ENCODE measurements around the gene NEURL1B.

Gene NEURL1B

DNA sequence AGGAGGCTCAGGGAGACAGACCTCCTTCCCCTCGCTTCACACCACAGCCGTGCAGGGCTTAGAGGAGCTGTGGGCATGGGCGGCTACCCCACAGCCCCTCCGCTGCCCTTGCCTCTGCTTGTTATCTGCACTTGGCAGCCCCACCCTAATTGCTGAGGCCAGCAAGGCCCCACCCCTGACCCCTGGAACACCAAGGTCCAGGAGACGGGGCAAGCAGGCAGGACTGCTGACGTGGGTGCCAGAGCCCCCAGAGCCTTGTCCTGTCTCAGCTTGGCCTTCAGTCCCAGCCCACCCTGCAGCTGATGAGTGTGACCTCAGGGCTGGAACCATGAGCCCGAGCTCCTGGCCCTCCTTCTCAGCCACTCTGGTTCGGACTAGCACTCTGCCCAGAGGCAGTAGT, 29.1 kb upstream of the NEURL1B start:
- Histone ChIP-seq H3K9me3 (ENCODE audit: insufficient read depth, low read depth, low read length) (no peaks in the 10 kb centered on the region), H3K27ac (ENCODE audit: low read length) (no peak overlapping the region), H3K27me3 (ENCODE audit: insufficient read depth, low read length) (no peaks in the 10 kb centered on the region), H3K36me3 (ENCODE audit: insufficient read depth, low read depth, low read length) (no peaks in the 10 kb centered on the region), H3K4me1 (ENCODE audit: insufficient read depth, low read length) (no peaks in the 10 kb centered on the region), H3K4me3 (ENCODE audit: low read length) (no peak overlapping the region), H3K9ac (ENCODE audit: low read depth, low read length) (no peak overlapping the region)

DNA sequence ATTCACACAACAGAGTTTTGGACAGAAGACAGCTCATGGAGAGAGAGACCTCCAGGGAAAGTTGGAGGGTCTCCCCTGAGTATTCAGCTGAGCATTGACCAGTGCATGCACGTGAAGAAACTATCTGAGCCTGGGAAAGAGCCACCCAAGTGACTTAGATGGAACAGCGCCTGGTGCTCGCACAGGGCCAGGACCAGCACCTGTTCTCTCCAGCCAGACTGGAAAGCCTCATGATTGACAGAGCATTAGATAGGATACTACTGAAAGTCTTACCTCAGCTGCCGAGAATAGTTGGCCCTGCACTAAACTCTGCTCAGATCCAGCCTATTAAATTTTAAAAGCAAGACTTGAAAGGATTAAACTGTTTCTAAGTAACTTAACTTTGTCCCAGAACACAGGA, 28.3 kb upstream of the NEURL1B start:
- no peak overlapping the region for H3K9ac ChIP-seq (ENCODE audit: low read depth, low read length)
- no peaks in the 10 kb centered on the region for H3K36me3 ChIP-seq (ENCODE audit: insufficient read depth, low read depth, low read length)
- H3K27me3 ChIP-seq (ENCODE audit: insufficient read depth, low read length): no peaks in the 10 kb centered on the region
- no peaks in the 10 kb centered on the region for H3K9me3 ChIP-seq (ENCODE audit: insufficient read depth, low read depth, low read length)
- H3K4me1 ChIP-seq (ENCODE audit: insufficient read depth, low read length): no peaks in the 10 kb centered on the region
- no peak overlapping the region for H3K4me3 ChIP-seq (ENCODE audit: low read length)
- no peak overlapping the region for H3K27ac ChIP-seq (ENCODE audit: low read length)

DNA sequence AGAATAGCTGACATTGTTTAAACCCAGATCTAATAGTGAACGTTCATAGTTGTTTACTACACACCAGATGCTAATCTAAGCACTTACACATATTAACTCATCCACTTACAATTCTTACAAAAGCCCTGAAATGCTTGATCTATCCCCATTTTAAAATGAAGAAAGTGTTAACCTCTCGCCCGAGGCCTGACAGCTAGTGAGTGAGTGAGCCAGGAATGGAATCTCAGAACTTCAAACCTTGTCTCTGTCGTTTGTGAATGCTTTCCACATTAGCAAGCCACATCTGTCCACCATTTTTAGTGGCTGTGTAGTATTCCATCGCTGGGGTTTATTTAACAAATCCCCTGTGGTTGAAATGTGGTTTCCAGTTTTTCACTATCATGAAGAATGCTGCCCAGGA, 24.9 kb upstream of the NEURL1B start:
- Histone ChIP-seq H3K36me3 (ENCODE audit: insufficient read depth, low read depth, low read length) (no peaks in the 10 kb centered on the region), H3K27ac (ENCODE audit: low read length) (no peak overlapping the region), H3K9me3 (ENCODE audit: insufficient read depth, low read depth, low read length) (no peaks in the 10 kb centered on the region), H3K9ac (ENCODE audit: low read depth, low read length) (no peak overlapping the region), H3K27me3 (ENCODE audit: insufficient read depth, low read length) (no peaks in the 10 kb centered on the region), H3K4me3 (ENCODE audit: low read length) (no peak overlapping the region), H3K4me1 (ENCODE audit: insufficient read depth, low read length) (no peaks in the 10 kb centered on the region)

DNA sequence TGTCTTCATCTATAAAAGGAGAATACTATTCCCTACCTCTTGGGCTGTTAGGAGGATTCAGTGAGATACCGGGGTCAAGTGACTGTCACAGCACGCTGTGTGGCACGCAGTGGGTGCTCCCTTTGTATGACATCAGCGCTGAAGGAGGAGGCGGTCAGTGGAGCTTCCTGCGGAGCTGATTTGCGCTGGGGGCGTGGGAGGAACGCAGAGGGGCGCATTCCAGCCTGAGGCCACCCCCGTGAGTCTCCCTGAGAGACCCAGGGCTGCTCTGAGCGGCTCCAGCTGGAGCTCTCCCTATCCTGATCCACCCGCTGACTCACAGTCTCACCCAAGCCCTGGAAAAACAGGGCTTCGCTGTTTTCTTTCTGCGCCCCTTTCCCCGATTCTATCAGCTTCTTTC, 24.3 kb upstream of the NEURL1B start:
- no peaks in the 10 kb centered on the region for H3K36me3 ChIP-seq (ENCODE audit: insufficient read depth, low read depth, low read length)
- H3K27ac ChIP-seq (ENCODE audit: low read length): no peak overlapping the region
- no peaks in the 10 kb centered on the region for H3K4me1 ChIP-seq (ENCODE audit: insufficient read depth, low read length)
- no peak overlapping the region for H3K4me3 ChIP-seq (ENCODE audit: low read length)
- H3K9me3 ChIP-seq (ENCODE audit: insufficient read depth, low read depth, low read length): no peaks in the 10 kb centered on the region
- H3K9ac ChIP-seq (ENCODE audit: low read depth, low read length): no peak overlapping the region
- H3K27me3 ChIP-seq (ENCODE audit: insufficient read depth, low read length): no peaks in the 10 kb centered on the region

DNA sequence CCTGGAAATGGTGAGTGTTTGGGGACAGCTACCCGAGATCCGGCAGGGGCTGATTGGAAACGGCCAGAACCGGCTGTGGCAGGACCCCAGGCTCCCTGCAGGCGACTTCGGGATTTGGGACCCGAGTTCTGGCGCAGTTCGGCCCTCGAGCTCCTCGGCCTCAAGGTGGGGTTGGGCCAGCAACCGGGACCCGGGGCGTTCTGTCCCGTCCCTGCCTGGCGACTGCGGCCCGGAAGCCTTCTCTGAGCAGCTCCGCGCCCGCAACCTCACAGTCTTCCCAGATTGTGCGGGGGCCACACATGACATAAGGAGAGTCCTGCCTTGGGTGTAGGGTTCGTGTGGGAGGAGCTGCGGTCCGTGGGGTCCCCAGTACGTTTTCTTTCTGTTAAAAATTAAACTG, 23.2 kb upstream of the NEURL1B start:
- no peak overlapping the region for H3K9ac ChIP-seq (ENCODE audit: low read depth, low read length)
- no peak overlapping the region for H3K27ac ChIP-seq (ENCODE audit: low read length)
- H3K36me3 ChIP-seq (ENCODE audit: insufficient read depth, low read depth, low read length): no peaks in the 10 kb centered on the region
- no peak overlapping the region for H3K4me3 ChIP-seq (ENCODE audit: low read length)
- no peaks in the 10 kb centered on the region for H3K27me3 ChIP-seq (ENCODE audit: insufficient read depth, low read length)
- H3K9me3 ChIP-seq (ENCODE audit: insufficient read depth, low read depth, low read length): no peaks in the 10 kb centered on the region
- peaks cover 5% of the 10 kb centered on the region; the same call in 1 of the 2 replicates for H3K4me1 ChIP-seq (ENCODE audit: insufficient read depth, low read length)

DNA sequence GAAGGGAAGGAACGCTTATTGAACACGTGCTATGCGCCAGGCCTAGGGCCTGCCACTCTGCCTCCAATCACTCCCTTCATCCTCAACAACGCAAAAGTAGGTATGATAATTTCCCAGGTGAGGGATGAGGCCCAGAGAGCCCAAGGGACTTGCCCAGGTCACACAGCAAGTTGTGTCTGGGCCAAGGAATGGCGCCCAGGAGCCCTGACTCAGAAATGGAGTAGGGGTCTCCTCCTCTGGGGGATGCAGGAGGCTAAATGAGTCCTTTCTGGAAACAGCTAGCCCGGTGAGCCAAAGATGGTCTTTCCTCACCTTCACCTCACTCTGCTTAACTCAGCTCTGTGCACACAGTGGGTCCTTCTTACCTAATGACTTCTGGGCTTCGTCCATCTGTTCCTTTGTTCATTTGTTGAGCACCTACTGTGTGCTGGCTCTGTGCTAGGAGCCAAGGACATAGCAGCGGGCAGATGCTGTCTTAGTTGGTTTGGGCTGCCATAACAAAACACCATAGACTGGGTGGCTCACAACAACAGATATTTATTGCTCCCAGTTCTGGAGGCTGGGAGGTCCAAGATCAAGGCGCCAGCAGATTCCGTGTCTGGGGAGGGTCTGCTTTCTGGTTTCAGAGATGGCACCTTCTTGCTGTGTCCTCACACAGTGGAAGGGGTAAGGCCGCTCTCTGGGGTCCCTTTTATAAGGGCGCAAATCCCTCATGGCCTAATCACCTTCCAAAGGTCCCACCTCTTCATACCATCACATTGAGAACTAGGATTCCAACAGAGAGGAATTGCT, 22.3 kb upstream of the NEURL1B start:
- no peak overlapping the region for H3K27ac ChIP-seq (ENCODE audit: low read length)
- H3K36me3 ChIP-seq (ENCODE audit: insufficient read depth, low read depth, low read length): no peaks in the 10 kb centered on the region
- H3K4me3 ChIP-seq (ENCODE audit: low read length): no peak overlapping the region
- H3K27me3 ChIP-seq (ENCODE audit: insufficient read depth, low read length): no peaks in the 10 kb centered on the region
- H3K4me1 ChIP-seq (ENCODE audit: insufficient read depth, low read length): peaks cover 5% of the 10 kb centered on the region; the same call in 1 of the 2 replicates
- H3K9ac ChIP-seq (ENCODE audit: low read depth, low read length): no peak overlapping the region
- no peaks in the 10 kb centered on the region for H3K9me3 ChIP-seq (ENCODE audit: insufficient read depth, low read depth, low read length)

DNA sequence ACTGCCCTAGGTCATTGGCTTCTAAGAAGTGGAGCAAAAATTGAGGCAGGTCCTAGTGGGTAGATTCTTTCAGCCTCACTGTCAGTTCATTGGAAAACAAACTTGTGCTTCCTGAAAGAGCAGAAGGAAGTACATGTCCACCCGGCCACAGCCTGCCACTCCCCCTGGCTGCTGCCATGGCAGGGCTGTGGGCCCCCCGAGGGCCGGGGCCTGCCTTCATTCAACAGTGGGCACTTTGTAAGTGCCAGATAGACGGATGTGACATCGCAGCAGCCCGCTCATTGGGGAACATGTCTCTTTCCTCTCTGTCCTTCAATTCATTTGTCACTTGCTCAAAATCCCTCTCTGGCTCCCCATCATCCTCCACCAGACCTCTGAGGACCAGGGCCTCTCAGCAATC, 20.6 kb upstream of the NEURL1B start:
- no peak overlapping the region for H3K4me3 ChIP-seq (ENCODE audit: low read length)
- no peaks in the 10 kb centered on the region for H3K27me3 ChIP-seq (ENCODE audit: insufficient read depth, low read length)
- H3K9me3 ChIP-seq (ENCODE audit: insufficient read depth, low read depth, low read length): no peaks in the 10 kb centered on the region
- H3K9ac ChIP-seq (ENCODE audit: low read depth, low read length): no peak overlapping the region
- H3K4me1 ChIP-seq (ENCODE audit: insufficient read depth, low read length): peaks cover 5% of the 10 kb centered on the region; the same call in 1 of the 2 replicates
- H3K36me3 ChIP-seq (ENCODE audit: insufficient read depth, low read depth, low read length): no peaks in the 10 kb centered on the region
- H3K27ac ChIP-seq (ENCODE audit: low read length): no peak overlapping the region

DNA sequence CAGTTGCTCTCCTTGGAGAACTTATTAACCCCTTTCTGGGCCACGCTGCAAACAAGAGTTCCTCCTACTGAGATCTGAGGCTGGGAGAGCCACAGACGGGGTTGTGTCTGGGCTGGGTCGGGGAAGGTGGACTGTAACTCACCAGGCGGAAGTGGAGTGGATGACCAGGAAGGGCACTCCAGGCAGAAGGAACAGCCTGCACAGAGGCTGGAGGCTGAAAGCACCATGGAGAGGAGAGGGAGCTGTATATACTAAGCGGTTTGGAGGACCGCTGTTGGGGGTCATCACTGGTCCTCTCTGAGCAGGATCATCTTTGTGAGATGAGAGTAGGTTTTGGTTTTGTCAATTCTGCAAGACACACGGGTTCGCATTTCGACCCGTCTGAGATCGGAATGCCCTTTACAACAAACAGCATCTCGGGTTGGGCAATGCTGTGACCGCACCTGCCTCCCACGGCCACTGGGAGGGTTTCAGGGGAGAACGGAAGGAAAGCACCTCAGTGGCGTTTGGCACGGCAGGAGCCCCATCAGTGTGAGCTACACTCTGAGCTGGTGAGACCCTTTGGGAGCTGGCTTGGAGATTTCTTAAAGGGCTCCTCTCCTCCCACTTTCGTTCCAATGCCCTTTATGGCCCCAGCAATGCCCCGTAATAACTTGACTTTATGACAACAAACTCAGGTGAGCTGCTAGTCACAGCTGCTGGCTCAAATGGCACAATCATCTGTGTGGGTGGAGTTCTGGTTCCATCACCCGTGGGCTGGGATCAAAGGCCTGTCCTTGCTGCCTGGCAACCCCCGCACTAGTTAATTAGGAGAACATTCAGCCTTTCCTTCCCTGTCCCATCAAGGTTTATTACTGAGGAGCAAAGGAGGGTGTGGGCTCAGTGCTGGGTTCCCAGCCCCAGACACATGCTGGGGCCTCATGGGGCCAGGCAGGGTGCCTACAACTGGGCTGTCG, 18.7 kb upstream of the NEURL1B start:
- H3K4me3 ChIP-seq (ENCODE audit: low read length): no peak overlapping the region
- no peaks in the 10 kb centered on the region for H3K36me3 ChIP-seq (ENCODE audit: insufficient read depth, low read depth, low read length)
- no peak overlapping the region for H3K9ac ChIP-seq (ENCODE audit: low read depth, low read length)
- no peak overlapping the region for H3K27ac ChIP-seq (ENCODE audit: low read length)
- no peaks in the 10 kb centered on the region for H3K27me3 ChIP-seq (ENCODE audit: insufficient read depth, low read length)
- H3K9me3 ChIP-seq (ENCODE audit: insufficient read depth, low read depth, low read length): no peaks in the 10 kb centered on the region
- H3K4me1 ChIP-seq (ENCODE audit: insufficient read depth, low read length): peaks cover 16% of the 10 kb centered on the region

DNA sequence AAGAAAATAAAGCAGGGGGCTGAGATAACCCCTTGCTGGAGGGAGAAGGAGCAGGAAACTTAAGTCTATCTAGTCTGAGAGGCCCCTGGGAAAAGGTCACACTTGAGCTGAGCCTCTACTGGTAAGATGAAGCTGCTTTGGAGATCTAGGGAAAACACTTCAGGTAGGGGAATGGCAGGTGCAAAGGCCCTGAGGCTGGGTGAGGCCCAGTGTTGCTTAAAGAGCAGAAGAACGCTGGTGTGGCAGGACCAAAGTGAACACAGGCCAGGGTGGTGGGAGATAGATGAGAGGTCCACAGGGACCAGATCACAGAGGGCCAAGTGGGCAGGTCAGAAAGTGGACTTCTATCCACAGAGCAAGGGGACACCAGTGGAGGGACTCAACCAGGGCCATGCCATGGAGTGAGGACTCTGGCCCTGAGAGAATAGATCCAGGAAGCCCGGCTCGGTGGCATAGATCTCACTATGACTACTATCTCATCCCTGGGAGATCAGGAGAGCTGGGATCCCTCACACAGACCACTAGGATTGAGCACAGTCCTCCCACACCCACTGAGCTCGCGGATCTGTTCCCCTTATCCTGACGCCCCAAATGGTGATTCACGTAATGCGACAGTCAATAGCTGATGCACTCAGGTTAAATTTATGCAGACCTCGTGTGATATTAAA, 17.6 kb upstream of the NEURL1B start:
- Histone ChIP-seq H3K9me3 (ENCODE audit: insufficient read depth, low read depth, low read length) (no peaks in the 10 kb centered on the region), H3K4me3 (ENCODE audit: low read length) (no peak overlapping the region), H3K36me3 (ENCODE audit: insufficient read depth, low read depth, low read length) (no peaks in the 10 kb centered on the region), H3K4me1 (ENCODE audit: insufficient read depth, low read length) (peaks cover 25% of the 10 kb centered on the region), H3K9ac (ENCODE audit: low read depth, low read length) (no peak overlapping the region), H3K27me3 (ENCODE audit: insufficient read depth, low read length) (no peaks in the 10 kb centered on the region), H3K27ac (ENCODE audit: low read length) (no peak overlapping the region)

DNA sequence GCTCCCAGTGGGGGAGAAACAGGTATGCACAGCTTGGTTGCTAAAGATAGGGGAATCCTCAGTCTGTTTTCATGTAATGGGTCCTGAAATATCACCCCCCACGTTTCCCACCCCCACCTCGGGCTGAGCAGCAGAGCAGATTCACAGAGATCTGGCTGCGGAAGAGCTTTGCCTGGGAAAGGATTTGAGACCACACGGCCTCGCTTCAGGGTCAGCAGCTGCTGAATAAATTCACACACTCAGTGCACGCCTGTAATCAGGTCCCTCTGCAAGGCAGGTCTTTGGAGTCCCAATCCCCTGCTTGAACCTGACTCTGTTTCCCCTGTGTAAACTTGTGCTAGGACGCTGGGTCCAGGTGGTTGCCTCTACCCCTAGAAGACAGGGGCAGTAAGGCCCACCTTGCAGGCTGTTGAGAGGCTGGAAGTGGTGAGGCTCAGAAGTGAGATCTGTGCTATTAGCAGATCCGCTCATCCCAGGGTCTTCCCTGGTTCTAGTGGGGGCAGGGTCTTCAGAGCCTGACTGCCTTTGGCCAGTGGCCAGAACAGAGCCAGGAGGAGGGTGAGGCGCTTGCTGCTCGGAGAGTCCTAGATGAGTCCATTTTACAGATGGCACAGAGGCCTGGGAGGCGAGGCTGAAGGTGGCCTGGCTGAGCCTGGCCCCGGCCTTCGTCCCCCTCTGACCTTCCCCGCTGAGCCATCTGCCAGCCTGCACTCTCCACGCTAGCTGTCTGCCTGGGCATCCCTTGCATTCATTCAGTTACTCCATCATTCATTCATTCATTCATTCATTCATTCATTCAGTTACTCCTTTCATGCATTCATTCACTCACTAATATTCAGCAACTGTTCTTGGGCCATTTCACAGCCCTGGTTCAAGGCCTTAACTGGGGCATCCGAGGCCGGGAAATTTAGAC, 16.7 kb upstream of the NEURL1B start:
- Histone ChIP-seq H3K4me1 (ENCODE audit: insufficient read depth, low read length) (peaks cover 28% of the 10 kb centered on the region), H3K9me3 (ENCODE audit: insufficient read depth, low read depth, low read length) (no peaks in the 10 kb centered on the region), H3K9ac (ENCODE audit: low read depth, low read length) (no peak overlapping the region), H3K27me3 (ENCODE audit: insufficient read depth, low read length) (no peaks in the 10 kb centered on the region), H3K36me3 (ENCODE audit: insufficient read depth, low read depth, low read length) (no peaks in the 10 kb centered on the region), H3K27ac (ENCODE audit: low read length) (no peak overlapping the region), H3K4me3 (ENCODE audit: low read length) (no peak overlapping the region)
